ENCODE measurements around the gene TCF12.

TCF12 gene

DNA sequence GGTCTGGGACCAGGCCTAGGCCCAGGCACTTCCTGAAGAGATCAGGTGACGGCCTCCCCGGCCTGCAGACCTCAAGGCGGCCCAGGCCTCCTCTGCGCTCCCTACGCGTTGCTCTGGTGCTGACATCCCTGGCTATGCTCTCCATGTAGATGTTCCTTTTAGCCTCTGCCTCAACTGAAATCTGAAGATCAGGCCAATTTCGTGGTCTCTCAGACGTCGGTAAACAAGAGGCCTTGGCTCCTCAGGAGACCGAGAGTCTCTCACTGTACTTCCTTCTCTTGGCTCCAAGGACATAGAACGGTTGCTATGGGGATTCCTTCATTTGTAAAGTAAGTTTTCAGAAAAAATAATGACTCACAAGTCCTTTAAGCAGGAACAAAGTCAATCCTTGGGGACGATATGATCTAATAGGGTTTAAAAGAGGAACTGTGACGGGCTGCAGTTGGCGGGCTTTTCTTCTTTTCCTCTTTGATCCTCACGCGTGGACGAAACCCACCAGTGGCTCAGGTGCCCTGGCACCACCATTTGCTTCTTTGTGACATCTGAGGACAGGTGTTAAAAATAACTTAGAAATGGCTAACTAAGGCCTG lies 402.3 kb downstream of the TCF12 start:
- DNase-seq (ENCODE audit: low spot score) = peak; percentile 82

DNA sequence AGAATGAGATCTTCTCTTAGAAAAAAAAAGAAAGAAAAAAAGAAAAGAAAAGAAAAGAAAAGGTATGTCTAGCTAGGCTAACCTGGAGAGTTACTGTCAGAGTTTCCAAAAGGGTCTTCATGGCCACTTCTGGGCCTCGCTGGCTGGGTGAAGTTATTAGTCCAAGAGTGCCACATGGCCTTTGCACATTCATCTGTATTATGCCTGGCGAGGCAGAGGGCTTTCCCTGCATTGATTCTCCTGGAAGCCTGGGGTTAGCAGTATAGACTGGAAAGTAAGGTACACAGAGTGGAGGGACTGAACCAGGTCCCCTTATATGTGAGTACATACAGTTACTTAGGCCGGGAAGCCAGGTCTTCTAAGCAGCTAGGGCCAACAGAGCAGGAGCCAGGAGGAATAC lies 403.0 kb downstream of the TCF12 start:
- no peak for DNase-seq (ENCODE audit: low spot score)

DNA sequence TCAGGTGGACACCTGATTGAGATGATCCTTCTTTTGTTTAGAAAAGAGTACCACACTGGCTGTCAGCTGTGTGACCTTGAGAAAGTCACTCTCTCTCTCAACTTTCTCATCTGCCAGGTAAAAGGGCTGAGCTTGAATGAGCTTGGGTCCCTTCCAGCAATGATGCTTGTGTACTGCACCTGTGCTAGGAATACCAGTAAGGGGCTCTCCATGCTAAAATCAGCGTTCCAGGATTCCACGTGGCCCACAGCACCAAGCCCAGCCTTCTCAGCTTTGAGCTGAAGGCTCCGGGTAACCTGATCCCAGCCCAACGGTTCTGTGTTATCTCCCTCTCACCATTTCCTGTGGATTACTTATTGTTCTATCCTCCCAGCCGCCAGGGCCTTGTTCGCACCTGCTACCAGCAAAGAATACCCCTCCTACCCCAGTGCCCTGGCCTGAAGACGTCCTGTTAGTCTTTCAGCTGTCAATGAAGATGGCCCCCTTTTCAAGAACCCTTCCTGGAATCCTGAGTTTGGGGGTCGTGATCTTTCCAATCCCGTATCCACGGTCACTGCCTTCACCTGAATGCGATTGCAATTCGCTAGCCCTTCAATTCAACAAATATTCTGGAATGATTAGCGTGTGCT lies 403.6 kb downstream of the TCF12 start:
- no peak for DNase-seq (ENCODE audit: low spot score)

DNA sequence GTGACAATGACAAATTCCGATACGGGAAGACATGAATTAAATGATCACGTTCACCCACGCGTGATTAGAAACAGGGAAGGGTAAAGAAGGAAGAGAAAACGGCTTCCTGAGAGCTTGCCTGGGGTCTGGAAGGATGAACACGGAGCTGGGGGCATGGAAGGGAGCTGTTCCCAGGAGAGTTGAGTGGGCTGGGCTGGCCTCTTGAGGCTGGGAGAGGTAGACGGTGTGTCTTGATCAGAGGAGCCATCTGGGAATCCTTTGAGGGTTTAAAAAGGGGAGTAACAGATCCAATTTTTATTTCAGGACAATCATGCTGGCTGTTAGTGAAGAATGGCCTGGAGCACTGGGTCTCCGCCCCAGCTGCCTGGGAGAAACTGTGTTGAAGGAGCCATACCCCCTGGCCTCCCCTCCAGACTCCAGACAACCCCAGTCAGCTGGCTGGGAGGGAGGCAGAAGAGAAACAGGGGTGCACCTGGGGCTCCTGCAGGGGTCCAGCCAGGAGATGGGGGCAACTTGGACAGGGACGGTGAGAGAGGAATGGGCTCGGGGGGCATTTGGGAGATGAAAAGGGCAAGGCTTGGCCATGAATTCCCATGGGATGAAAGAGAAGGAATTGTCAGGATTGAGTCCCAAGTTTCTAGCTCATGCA lies 404.3 kb downstream of the TCF12 start:
- no peak for DNase-seq (ENCODE audit: low spot score)

DNA sequence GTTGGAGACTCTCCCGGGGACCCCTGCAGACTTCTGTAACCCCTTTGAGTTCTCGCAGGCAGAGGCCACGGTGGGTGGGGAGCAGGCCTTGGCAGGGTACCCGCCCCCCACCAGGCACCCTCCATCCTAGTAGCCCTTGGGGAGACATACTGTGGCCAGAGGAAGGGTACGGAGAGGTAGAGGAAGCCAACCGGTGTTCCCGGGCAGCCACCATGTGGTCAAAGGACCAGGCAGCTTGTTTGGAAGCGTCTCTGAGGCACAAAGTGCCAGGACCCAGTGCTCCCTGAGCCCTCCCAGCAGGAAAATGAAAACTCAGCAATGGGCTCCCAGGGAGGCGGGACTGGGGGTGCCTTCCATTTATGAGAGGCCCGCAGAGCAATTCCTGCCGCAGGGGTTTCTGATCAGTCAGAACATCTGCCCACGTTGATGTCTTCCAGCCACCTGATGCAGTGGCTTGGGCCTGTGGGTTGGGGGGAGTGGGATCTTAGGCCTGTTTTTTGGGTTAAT lies 404.9 kb downstream of the TCF12 start:
- DNase-seq (ENCODE audit: low spot score) = no peak

DNA sequence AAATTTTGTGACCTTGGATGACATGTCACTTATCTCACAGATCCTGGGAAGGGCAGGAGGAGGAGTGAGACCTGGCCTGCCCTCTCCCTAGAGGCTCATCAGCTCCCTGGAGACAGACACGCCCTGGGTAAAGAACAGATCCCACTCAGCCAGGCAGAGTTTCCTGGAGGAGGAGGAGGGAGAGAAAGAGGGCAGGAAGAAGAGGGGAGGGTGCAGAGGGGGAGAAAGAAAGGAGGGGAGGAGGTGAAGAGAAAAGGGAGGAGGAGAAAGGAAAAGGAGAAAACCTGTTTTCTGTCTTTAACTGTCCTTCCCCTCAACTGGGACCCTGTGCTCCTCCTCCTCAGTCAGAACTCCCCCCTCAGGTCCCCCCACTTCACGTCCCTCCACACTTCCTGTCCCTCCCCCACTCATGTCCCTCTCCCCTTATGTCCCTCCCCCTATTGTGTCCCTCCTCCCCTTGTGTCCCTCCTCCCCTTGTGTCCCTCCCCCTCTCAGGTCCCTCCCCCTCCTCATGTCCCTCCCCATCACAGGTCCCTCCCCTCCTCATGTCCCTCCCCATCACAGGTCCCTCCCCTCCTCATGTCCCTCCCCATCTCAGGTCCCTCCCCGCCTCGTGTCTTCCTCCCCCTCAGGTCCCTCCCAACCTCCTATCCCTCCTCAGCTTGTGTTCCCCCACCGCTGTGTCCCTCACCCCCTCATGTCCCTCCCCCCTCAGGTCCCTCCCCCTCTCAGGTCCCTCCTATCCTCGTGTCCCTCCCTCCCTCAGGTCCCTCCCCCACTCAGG lies 405.6 kb downstream of the TCF12 start:
- peak; percentile 32 for DNase-seq (ENCODE audit: low spot score)

DNA sequence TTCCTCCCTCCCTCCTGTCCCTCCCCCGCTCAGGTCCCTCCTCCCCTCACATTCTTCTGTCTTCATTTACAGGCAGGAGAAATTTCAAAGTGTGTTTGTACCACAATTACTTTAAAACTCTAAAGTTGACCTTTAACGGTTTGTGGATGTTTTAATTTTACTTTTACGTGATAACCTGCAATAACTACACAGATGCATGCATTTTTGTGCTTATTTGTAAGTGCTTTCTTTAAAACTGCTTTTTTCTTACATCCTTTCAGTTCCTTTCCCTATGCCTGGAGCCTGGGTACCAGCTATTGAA lies 406.1 kb downstream of the TCF12 start:
- DNase-seq (ENCODE audit: low spot score) = no peak

DNA sequence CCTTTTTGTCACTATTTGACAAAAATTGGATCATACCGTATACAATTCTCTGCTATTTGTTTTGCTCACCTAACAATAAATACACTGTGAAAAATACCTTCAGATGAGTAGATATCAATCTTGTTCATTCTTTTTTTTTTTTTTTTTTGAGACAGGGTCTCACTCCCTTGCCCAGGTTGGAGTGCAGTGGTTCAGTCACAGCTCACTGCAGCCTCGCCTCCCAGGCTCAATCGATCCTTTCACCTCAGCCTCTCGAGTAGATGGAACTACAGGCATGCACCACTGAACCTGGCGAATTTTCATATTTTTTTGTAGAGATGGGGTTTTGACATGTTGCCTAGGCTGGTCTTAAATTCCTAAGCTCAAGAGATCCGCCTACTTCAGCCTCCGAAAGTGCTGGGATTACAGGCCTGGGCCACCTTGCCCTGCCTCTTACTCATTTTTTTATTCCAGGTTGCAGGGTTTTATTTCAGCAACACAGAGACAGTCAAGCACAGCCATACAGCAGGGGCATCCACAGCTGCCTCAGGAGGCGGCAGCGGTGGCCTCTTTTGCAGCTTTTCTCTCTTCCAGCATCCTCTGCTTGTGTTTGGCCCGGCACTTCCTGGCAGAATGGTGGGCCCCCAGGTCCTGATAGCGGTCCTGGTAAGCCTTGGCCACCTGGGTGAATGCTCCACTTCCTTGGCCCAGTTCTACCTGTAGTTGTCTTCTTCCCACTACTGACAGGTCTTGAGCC lies 406.7 kb downstream of the TCF12 start:
- DNase-seq (ENCODE audit: low spot score) = no peak

DNA sequence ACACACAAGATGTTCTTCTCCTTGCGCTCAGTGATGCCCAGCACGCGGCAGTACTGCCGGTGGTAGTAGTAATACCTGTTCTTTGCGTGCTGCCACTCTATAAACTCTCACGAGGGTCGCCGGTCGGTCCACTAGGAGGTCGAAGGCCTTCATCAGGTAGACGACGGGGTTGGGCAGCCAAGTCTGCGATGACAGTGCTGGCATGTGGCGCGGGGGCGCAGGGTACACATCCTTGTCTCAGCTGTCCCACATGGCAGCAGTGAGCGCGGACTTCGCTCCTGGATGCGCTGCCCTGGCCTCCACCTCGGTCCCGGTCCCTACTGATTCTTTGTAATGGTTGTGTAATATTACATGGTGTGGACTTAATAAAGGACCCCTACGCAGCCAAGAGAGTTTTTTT lies 407.8 kb downstream of the TCF12 start:
- DNase-seq (ENCODE audit: low spot score) = no peak

DNA sequence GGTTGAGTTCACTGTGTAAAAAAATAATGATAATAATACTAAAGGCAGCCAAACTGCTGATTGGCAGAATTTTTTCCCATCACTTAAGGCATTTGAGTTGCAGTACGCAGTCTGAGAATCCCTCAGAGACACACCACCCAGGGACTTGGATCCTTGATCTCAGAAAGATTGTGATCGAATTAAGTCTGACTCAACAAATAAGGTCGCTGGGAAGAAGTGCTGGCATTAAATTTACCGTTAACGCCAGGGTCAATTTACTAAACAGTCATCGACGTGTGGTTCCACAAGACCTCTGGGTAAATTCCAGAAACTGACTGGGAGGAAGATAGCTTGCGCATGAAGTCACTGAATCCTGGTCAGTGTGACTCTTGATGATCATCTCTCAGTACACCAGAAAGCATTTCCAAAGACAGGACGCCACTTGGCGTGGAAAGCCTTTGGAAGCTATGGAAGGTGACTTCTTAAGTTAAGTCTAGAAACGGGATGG lies 409.6 kb downstream of the TCF12 start:
- peak; percentile 93 for DNase-seq (ENCODE audit: low spot score)

DNA sequence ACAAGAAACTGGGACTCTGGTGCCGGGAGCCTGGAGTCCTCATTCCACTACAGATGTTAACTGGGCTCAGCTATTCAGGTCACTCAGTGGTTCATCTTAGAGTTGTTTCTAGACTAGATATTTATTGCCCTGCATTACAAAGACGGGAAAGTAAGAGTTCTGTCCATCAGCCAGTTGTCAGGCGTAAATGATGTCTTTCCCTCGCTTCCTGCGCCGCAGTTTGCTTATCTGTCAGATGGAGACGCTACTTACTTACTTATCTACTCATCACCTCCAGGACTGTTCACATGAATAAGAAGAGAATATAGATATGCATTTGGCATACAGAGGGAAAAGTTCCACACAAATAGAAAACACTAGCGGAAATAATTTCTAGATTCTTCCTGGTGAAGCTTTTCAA lies 410.0 kb downstream of the TCF12 start:
- DNase-seq (ENCODE audit: low spot score) = no peak

DNA sequence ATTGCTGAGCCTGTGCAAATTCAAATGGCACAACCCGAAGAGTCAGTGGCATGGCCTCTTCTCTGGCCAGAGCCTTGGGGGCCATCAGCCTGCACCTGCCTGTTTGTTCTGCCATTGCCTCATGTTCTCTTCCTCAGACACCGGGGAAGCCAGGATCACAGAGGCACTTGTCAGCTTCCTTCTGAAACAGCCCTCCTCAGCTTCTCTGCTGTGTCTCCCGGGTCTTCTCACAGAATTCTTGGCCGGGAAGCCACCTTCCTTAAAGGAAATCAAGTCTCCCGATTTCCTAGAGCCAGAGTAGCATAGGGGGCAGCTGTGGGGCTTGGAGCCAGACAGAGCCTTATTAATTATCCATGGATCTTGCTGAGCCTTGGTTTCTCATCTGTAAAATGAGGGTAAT lies 410.5 kb downstream of the TCF12 start:
- DNase-seq (ENCODE audit: low spot score) = no peak

DNA sequence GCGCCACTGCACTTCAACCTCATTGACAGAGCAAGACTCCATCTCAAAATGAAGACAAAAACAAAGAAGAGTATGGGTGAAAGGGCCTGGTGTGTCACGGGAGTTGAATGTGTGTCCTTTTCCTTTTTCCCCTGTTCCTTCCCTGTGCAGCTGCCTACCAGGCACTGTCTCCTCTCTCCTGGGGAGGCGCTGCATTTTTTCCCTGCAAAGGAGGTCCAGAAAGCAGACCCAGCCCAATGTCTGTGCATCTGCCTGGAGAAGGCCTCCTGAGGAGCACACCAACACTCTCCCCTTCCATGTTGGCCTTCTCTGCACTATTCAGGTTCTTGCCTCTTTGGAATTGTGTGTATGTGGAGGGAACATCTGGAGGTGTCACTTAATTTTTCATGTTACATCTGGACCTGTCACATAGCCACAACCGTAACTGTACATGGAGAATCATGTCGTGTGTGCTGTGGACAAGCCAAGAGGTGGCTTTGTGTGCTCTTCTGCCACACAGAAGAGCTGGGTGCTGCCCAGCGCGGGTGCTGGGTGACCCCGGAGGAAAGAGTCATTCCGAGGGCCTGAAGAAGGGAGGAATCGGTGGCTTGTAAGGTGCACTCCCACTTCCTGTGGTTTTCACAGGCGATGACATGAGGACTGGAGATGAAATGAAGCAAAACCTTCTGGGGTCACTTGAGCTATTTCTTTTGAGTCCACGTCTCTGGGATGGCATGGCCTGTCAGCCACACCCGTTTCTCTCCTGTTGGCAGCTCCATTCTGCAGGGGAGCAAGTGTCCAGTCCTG lies 411.3 kb downstream of the TCF12 start:
- DNase-seq (ENCODE audit: low spot score) = no peak

DNA sequence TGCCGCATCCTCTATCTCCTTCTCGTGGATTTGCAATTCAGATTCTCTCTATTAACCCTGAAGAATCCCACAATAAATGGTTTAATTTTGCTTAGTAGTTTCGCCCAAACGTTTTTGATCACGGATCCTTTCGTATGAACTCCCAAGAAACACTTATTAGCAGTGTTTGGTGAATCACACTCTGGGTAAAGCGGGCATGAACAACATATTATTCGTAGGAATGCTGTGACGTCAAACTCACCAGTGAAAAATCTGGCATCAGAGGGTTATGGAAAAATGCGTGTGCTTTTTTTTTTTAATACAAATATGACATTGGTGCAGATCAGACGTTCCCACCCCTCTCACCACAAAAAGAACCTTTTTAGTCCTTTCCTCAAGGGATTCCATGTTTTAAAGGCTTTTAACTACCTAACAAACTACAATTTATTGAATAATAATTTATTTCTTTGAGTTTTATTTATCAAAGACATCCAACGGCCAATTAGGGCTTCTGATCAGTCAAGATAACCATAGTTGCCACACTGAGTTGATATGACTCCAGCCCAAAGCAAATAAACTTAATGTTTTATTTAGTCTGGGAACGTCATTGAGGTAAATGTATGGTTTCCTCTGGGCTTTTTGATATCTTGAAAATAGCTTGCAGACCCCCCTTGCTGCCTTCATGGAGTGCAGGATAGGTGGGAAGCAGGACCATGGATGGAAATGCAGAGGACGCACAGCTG lies 412.3 kb downstream of the TCF12 start:
- no peak for DNase-seq (ENCODE audit: low spot score)

DNA sequence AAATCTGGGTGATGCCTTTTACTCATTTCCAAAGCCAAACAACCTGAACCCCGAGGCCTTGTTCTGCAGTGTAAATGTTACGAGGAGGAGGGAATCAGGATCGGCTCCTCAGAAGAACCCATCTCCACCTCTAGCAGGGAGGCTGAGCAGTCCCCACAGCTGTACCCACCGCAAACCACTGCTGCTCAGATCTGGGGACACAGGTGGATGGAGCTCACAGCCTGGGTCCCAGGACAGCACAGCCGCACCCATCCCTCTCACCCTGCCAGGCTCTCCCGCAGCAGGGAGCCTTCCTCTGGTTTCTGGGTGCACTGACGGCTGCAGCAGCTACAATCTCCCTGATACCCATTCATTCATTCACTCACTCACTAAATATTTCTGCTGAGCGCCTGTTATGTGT lies 413.9 kb downstream of the TCF12 start:
- DNase-seq (ENCODE audit: low spot score) = no peak

DNA sequence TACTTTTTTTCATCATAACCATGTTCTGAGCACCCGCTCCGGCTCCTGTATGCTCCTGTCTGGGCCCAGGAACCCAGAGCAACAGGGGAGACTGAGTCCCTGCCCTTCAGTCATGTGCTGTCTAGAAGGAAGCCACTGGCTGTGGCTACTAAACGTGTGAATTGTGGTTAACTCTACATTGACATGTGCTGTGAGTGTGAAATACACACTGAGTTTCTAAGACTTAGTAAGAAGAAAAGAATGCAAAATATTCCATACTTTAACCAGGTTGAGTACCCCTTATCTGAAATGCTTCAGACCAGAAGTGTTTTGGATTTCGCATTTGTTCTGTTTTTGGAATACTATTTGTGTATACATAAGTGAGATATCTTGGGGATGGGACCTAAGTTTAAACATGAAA lies 415.0 kb downstream of the TCF12 start:
- DNase-seq (ENCODE audit: low spot score) = no peak

DNA sequence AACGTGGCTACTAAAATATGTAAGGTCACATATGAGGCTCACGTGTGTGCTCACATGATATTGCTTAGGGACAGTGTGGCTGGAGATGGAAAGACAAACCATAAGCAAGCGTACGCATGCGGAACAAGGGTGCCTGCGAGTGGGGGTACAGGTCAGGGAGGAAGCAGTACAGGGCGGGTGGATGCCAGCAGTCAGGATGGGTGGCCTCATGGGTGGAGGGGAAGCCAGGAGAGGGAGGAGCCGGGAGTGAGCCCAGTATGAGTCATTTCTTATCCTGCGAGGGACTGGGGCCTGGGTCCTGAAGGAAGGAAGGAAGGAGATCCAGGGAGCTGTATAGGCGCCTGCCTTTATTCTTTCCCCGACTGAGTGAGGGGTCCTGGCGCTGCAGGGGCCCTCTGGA lies 415.8 kb downstream of the TCF12 start:
- DNase-seq (ENCODE audit: low spot score) = no peak

DNA sequence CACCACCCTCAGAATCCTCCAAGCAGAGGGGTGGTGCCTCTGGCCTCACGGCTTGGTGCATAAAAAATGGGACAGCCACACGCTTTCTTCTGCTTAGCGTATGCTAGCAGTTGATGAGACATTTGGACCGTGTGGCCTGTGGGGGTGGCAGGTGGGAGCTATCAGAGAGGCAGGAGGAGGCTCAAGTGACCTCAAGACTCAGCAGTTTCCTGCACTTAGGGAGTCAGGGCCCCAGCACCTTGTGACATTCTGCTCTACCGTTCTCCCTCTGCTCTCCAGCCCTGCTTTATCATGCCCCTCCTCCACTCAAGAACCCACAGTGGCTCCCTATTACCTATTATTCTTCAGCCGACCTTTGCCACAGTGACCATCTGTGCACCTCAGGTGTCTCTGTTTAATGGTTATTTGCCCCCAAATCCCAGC lies 416.9 kb downstream of the TCF12 start:
- DNase-seq (ENCODE audit: low spot score) = no peak

DNA sequence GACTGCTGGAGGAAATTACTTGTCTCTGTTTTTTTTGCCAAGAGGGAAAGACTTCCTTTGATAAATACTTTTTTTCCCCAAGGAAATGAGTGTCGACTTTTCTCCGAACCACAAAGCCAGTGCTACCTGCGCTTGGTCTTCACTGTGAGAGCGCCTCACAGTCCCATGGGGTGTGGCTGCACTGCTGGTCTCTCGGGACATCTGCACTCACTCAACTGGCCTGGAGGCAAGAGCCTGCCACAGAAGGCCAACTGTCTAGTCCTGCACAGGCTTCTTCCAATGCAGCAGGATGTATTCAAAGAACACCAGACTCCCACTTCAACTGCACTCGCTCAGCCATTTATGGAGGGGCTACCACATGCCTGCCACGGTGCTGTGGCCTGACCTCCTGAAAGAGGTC lies 417.3 kb downstream of the TCF12 start:
- DNase-seq (ENCODE audit: low spot score) = no peak

DNA sequence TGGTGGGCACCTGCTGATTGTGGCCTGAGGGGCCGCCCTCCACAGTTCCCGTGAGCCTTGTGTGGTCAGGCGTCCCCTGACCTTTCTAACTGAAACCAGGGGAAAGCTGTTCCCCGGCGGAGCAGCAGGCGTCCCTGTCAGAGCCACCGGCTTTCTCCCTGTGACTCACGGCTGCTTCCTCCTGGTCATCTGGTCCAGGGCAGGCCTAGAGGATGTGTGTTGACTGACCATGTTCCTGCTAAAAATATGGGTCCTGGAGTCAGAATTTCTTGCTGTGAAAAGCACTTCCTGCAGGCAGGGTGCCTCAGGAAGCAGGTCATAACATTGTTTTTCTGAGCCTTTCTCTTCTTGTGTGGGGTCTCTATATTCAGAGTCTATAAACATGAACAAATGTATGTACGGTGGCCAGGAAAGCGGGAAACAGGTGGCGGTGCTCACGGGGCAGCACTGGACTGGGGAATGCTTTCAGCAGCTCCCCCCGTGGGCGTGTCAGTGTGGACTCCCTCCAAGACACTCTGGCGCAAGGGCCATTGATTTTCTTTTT lies 419.5 kb downstream of the TCF12 start:
- DNase-seq (ENCODE audit: low spot score) = peak; percentile 66
